PC-9 (cell line): ENCODE measurements around the gene EFCAB9. TPM values are rescaled to one million over a fixed set of nuclear protein-coding genes. Genes with fewer than 3 reads are reported as not detected.

Experiments
- BruUV-seq: library from RNA; stranded (reverse); fragments of 400-500 nt; replicated peaks from 2 replicates; lab custom pipeline; 2021; lab: Mats Ljungman, UMichigan
- CTCF ChIA-PET: fragments of 300-600 bp; sonication (Branson Sonifier 250); formaldehyde crosslinking; loops from one replicate; lab custom pipeline; 2022; ENCODE audit warnings: antibody characterized with exemption; lab: Charles Lee
- POLR2A ChIA-PET: fragments of 300-600 bp; sonication (Branson Sonifier 250); formaldehyde crosslinking; loops from one replicate; lab custom pipeline; 2022; ENCODE audit warnings: antibody characterized with exemption; ENCODE audit not compliant: unreplicated experiment; lab: Charles Lee
- DNase-seq, 2 experiments: peaks; one replicate each; pipeline versions ENCODE4 v3.0.0 to v3.0.0-alpha.2; 2015 to 2022; ENCODE audit warnings: mixed read lengths in 1 of 2
- H2AFZ ChIP-seq: fragments of 200-600 bp; sonication (generic); 2 replicates; pipeline ENCODE4 v1.8.1; 2017; ENCODE audit warnings: antibody characterized with exemption
- H3F3A ChIP-seq: fragments of 200-600 bp; sonication (generic); 2 replicates; pipeline ENCODE4 v1.8.1; 2017; ENCODE audit warnings: antibody characterized with exemption, mild to moderate bottlenecking, low read depth; ENCODE audit not compliant: insufficient read depth
- H3K27ac ChIP-seq: fragments of 200-600 bp; sonication (generic); 2 replicates; pipeline ENCODE4 v1.6.1; 2016; ENCODE audit warnings: mixed run types
- H3K27me3 ChIP-seq: fragments of 200-600 bp; sonication (generic); 2 replicates; pipeline ENCODE4 v1.6.1; 2016; ENCODE audit warnings: low read depth, mixed run types; ENCODE audit not compliant: insufficient read depth
- H3K36me3 ChIP-seq: fragments of 200-600 bp; sonication (generic); 2 replicates; pipeline ENCODE4 v1.6.1; 2016; ENCODE audit warnings: low read depth, mixed run types
- H3K4me1 ChIP-seq: fragments of 200-600 bp; sonication (generic); replicated peaks from 2 replicates; pipeline ENCODE4 v1.6.1; 2016; ENCODE audit warnings: mixed run types; ENCODE audit not compliant: insufficient read depth
- H3K4me2 ChIP-seq: fragments of 200-600 bp; sonication (generic); 2 replicates; pipeline ENCODE4 v1.6.1; 2017; ENCODE audit warnings: mixed run types
- H3K4me3 ChIP-seq: fragments of 200-600 bp; sonication (generic); 2 replicates; pipeline ENCODE4 v1.6.1; 2016; ENCODE audit warnings: mixed run types
- H3K79me2 ChIP-seq: fragments of 200-600 bp; sonication (generic); 2 replicates; pipeline ENCODE4 v1.6.1; 2017; ENCODE audit warnings: low read depth, mixed run types
- H3K9me2 ChIP-seq: fragments of 200-600 bp; sonication (generic); 2 replicates; pipeline ENCODE4 v1.8.1; 2017; ENCODE audit warnings: mild to moderate bottlenecking; ENCODE audit not compliant: insufficient read depth
- H3K9me3 ChIP-seq: fragments of 200-600 bp; sonication (generic); 2 replicates; pipeline ENCODE4 v1.8.1; 2016; ENCODE audit warnings: low read depth; ENCODE audit not compliant: insufficient read depth
- H4K20me1 ChIP-seq: fragments of 200-600 bp; sonication (generic); 2 replicates; pipeline ENCODE4 v1.8.1; 2017; ENCODE audit not compliant: insufficient read depth
- EZH2 ChIP-seq: fragments of 200-600 bp; sonication (generic); IDR thresholded peaks from 2 replicates; pipeline ENCODE4 v1.8.0; 2017; ENCODE audit warnings: antibody characterized with exemption, low read depth
- intact Hi-C: fragments of 100-400 bp; cut with micrococcal nuclease; formaldehyde crosslinking; loops from one replicate; pipeline ENCODE4 v1.10.0; 2022; ENCODE audit not compliant: unreplicated experiment
- total RNA-seq: library from RNA; stranded (reverse); gene quantifications from 2 replicates; pipeline ENCODE4 v1.2.3, GENCODE V29; 2021
- TF ChIP-seq, protein P1 (sequence below): fragments of 200-600 bp; sonication (generic); conservative IDR thresholded peaks from 2 replicates; pipeline ENCODE4 v1.6.1; 2017; ENCODE audit warnings: mixed run types, antibody characterized with exemption, mild to moderate bottlenecking, moderate library complexity

Gene EFCAB9
- total RNA-seq, 1 experiment from 2014 or later, result not detected

GRCh38 chr5:172209714-172210113, 15.7 kb downstream of the EFCAB9 start:
- TF ChIP-seq EZH2, result no peak
- TF ChIP-seq, protein P1, sequence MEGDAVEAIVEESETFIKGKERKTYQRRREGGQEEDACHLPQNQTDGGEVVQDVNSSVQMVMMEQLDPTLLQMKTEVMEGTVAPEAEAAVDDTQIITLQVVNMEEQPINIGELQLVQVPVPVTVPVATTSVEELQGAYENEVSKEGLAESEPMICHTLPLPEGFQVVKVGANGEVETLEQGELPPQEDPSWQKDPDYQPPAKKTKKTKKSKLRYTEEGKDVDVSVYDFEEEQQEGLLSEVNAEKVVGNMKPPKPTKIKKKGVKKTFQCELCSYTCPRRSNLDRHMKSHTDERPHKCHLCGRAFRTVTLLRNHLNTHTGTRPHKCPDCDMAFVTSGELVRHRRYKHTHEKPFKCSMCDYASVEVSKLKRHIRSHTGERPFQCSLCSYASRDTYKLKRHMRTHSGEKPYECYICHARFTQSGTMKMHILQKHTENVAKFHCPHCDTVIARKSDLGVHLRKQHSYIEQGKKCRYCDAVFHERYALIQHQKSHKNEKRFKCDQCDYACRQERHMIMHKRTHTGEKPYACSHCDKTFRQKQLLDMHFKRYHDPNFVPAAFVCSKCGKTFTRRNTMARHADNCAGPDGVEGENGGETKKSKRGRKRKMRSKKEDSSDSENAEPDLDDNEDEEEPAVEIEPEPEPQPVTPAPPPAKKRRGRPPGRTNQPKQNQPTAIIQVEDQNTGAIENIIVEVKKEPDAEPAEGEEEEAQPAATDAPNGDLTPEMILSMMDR, result no peak

DNA sequence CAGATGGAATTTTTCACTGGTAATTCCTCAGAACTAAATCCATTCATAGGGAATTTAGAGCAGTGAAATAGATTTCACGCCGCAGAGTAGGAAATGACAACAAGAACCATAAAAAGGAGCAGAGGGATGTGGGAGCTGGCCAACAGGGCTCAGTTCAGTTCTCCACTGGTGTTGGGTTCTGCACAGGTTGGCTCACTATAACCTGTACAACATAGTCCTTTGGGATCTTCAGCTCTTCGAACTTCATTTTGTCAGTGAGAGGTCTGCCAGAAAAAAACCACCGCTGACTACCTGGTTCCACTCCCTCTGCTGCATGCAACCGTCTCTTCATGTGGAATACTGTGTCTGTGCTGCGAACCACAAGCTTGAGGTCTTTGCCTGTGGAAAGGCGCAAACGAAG, 17.7 kb downstream of the EFCAB9 start:
- Histone ChIP-seq H3K79me2 (peaks cover 8% of the 10 kb centered on the region; the same call in 1 of the 2 replicates), H3K27me3 (no peaks in the 10 kb centered on the region), H4K20me1 (no peaks in the 10 kb centered on the region), H3K4me2 (no peak overlapping the region), H3K4me1 (no peaks in the 10 kb centered on the region), H2AFZ (no peak overlapping the region), H3K36me3 (no peaks in the 10 kb centered on the region), H3K9me2 (no peaks in the 10 kb centered on the region), H3F3A (peaks cover under 1% of the 10 kb centered on the region; the same call in 1 of the 2 replicates), H3K4me3 (no peak overlapping the region), H3K9me3 (no peaks in the 10 kb centered on the region), H3K27ac (no peak overlapping the region)
- CTCF ChIA-PET, result no interaction called here
- TF ChIP-seq, protein P1, result no peak
- TF ChIP-seq EZH2, result no peak
- POLR2A ChIA-PET, result interaction anchor here (0.6 kb wide), 1 partner anchor 204 kb away, joined by 7 read pairs; no protein-coding TSS in a partner anchor
- BruUV-seq, result no TSS peak
- no peak for DNase-seq
- intact Hi-C loops, result no loop called here

More at GRCh38 chr5:172209714-172210113, 15.7 kb downstream of the EFCAB9 start:
- Histone ChIP-seq H3K9me2 (no peaks in the 10 kb centered on the region), H3K9me3 (no peaks in the 10 kb centered on the region), H3K4me2 (no peak overlapping the region), H3K4me3 (no peak overlapping the region), H3K27me3 (no peaks in the 10 kb centered on the region), H3K4me1 (no peaks in the 10 kb centered on the region), H3K36me3 (no peaks in the 10 kb centered on the region), H3K79me2 (no peaks in the 10 kb centered on the region), H3F3A (no peaks in the 10 kb centered on the region; the same call in 1 of the 2 replicates), H3K27ac (no peak overlapping the region), H2AFZ (no peak overlapping the region), H4K20me1 (no peaks in the 10 kb centered on the region)
- DNase-seq, result no peak
- intact Hi-C loops, result no loop called here
- POLR2A ChIA-PET, result no interaction called here
- BruUV-seq, result no TSS peak
- CTCF ChIA-PET, result no interaction called here

GRCh38 chr5:172213126-172213525, 19.2 kb downstream of the EFCAB9 start:
- Histone ChIP-seq H3K4me3 (no peak overlapping the region), H3K4me1 (no peaks in the 10 kb centered on the region), H4K20me1 (no peaks in the 10 kb centered on the region; the same call in 1 of the 2 replicates), H3K27ac (no peak overlapping the region), H3K79me2 (peaks cover 8% of the 10 kb centered on the region; the same call in 1 of the 2 replicates), H3K9me3 (no peaks in the 10 kb centered on the region), H3K4me2 (no peak overlapping the region), H3K9me2 (no peaks in the 10 kb centered on the region), H3K36me3 (no peaks in the 10 kb centered on the region), H3K27me3 (no peaks in the 10 kb centered on the region), H3F3A (peaks cover 4% of the 10 kb centered on the region; the same call in 1 of the 2 replicates), H2AFZ (no peak overlapping the region)
- intact Hi-C loops, result no loop called here
- TF ChIP-seq, protein P1, result no peak
- TF ChIP-seq EZH2, result no peak
- POLR2A ChIA-PET, result no interaction called here
- DNase-seq, result no peak
- CTCF ChIA-PET, result no interaction called here
- BruUV-seq, result no TSS peak
